Suprapubic skin (tissue), 3 donors: Measurements from ENCODE around the gene RNF215.

Experiments
- POLR2AphosphoS5 ChIP-seq, 3 donors: sonication (generic); formaldehyde crosslinking; IDR thresholded peaks; one replicate each; pipeline ENCODE4 v1.6.1; 2017; ENCODE audit warnings: antibody characterized with exemption in 3 of 3
- TF ChIP-seq, protein P1 (sequence below), 2 donors: fragments of 200-600 bp in 1 of 2; fragments of 450-650 bp in 1 of 2; sonication (generic) in 1 of 2; IDR thresholded peaks; one replicate each; pipeline ENCODE4 v1.5.1; 2016 to 2019; ENCODE audit warnings: antibody characterized with exemption in 2 of 2, mild to moderate bottlenecking in 1 of 2, moderate library complexity in 1 of 2

DNA sequence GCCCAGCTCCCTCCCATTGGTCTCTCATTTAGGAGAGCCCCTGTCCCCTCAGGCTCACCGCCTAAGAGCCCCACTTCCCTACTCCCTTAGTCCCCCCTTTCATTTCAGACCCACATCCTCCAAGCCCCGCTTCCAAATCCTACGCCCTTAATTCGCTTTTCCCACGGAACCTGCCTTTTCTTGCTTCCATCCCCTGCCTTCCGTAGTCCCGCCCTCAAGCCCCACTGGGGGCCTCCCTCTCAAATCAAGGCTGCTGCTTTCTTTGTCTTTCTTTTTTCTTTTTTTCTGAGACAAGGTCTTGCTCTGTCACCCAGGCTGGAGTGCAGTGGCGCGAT is 30.0 kb downstream of the RNF215 start:
- no peak for TF ChIP-seq POLR2AphosphoS5 (IDR thresholded peaks at IDR 0.05)
- TF ChIP-seq, protein P1, sequence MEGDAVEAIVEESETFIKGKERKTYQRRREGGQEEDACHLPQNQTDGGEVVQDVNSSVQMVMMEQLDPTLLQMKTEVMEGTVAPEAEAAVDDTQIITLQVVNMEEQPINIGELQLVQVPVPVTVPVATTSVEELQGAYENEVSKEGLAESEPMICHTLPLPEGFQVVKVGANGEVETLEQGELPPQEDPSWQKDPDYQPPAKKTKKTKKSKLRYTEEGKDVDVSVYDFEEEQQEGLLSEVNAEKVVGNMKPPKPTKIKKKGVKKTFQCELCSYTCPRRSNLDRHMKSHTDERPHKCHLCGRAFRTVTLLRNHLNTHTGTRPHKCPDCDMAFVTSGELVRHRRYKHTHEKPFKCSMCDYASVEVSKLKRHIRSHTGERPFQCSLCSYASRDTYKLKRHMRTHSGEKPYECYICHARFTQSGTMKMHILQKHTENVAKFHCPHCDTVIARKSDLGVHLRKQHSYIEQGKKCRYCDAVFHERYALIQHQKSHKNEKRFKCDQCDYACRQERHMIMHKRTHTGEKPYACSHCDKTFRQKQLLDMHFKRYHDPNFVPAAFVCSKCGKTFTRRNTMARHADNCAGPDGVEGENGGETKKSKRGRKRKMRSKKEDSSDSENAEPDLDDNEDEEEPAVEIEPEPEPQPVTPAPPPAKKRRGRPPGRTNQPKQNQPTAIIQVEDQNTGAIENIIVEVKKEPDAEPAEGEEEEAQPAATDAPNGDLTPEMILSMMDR (IDR thresholded peaks at IDR 0.05): no peak
